HCT116 (cell line): ENCODE measurements around the gene RIPK4. TPM values are rescaled to one million over a fixed set of nuclear protein-coding genes. Genes with fewer than 3 reads are reported as not detected.

ENCODE experiments used
- ATAC-seq: fragments of 200-7000 bp; cut with Tn5 transposase; 2 replicates; pipeline ENCODE4 v1.9.1; 2020; ENCODE audit warnings: mild to moderate bottlenecking, moderate library complexity
- BruUV-seq: library from RNA; stranded (reverse); fragments of 400-500 nt; replicated peaks from 2 replicates; lab custom pipeline; 2021; lab: Mats Ljungman, UMichigan
- CTCF ChIA-PET: fragments of 300-600 bp; sonication (Branson Sonifier 250); formaldehyde crosslinking; loops from one replicate; lab custom pipeline; 2021; ENCODE audit warnings: antibody characterized with exemption; lab: Charles Lee
- POLR2A ChIA-PET: fragments of 300-600, 350-600 bp; sonication (Branson Sonifier 250); formaldehyde crosslinking; loops from one replicate; lab custom pipeline; 2021; ENCODE audit warnings: antibody characterized with exemption; lab: Charles Lee
- RAD21 ChIA-PET, 2 experiments: fragments of 300-600 bp; sonication (Branson Sonifier 250); formaldehyde crosslinking; loops; one replicate each; lab custom pipeline; 2023; ENCODE audit warnings: low total read pairs in 2 of 2; ENCODE audit not compliant: uncharacterized antibody in 2 of 2, unreplicated experiment in 2 of 2, low non-redundant PET in 1 of 2; lab: Charles Lee
- DNase-seq: peaks from one replicate; pipeline ENCODE4 v3.0.0-alpha.2; 2010; ENCODE audit warnings: low read depth, low spot score
- H2AFZ ChIP-seq: fragments of 200-600 bp; shearing (Covaris generic), sonication (generic); 2 replicates; pipeline ENCODE4 v1.6.1; 2017; ENCODE audit warnings: low read depth, mixed run types, mixed read lengths, antibody characterized with exemption, low read length; ENCODE audit not compliant: poor library complexity, severe bottlenecking
- H3K27ac ChIP-seq: 2 replicates; pipeline ENCODE4 v1.5.1; 2012; ENCODE audit warnings: low read depth, low read length
- H3K27me3 ChIP-seq: fragments of 200-600 bp; sonication (generic); 2 replicates; pipeline ENCODE4 v1.6.1; 2016; ENCODE audit warnings: mixed run types, low read length, mixed read lengths; ENCODE audit not compliant: insufficient read depth
- H3K36me3 ChIP-seq, 2 experiments: fragments of 200-500 bp in 1 of 2; fragments of 200-600 bp in 1 of 2; sonication (Bioruptor generic) in 1 of 2; sonication (generic) in 1 of 2; 2 replicates each; pipeline versions ENCODE4 v1.5.1 to v1.6.1; 2014 to 2016; ENCODE audit warnings: low read length in 2 of 2, inconsistent platforms in 1 of 2, mixed read lengths in 1 of 2, mixed run types in 1 of 2; ENCODE audit not compliant: insufficient read depth in 2 of 2, control insufficient read depth in 1 of 2
- H3K4me1 ChIP-seq, 2 experiments: fragments of 200-600 bp in 1 of 2; sonication (generic) in 1 of 2; 2 replicates each; pipeline versions ENCODE4 v1.5.1 to v1.6.1; 2012 to 2017; ENCODE audit warnings: low read length in 2 of 2, inconsistent platforms in 1 of 2, mild to moderate bottlenecking in 1 of 2, mixed read lengths in 1 of 2, mixed run types in 1 of 2, moderate library complexity in 1 of 2; ENCODE audit not compliant: insufficient read depth in 2 of 2, control insufficient read depth in 1 of 2
- H3K4me2 ChIP-seq: fragments of 200-600 bp; sonication (generic); 2 replicates; pipeline ENCODE4 v1.6.1; 2017; ENCODE audit warnings: mixed run types, low read length, mixed read lengths
- H3K4me3 ChIP-seq, 2 experiments: fragments of 200-600 bp in 1 of 2; sonication (generic) in 1 of 2; replicated peaks in 1 of 2; 2 replicates each; pipeline ENCODE4 v1.5.1; 2011 to 2016; ENCODE audit warnings: low read length in 2 of 2, control low read depth in 1 of 2, low read depth in 1 of 2, mild to moderate bottlenecking in 1 of 2, mixed read lengths in 1 of 2, mixed run types in 1 of 2
- H3K79me2 ChIP-seq: fragments of 200-600 bp; sonication (generic); 2 replicates; pipeline ENCODE4 v1.6.1; 2017; ENCODE audit warnings: mild to moderate bottlenecking, mixed run types, low read length, moderate library complexity, mixed read lengths; ENCODE audit not compliant: insufficient read depth
- H3K9ac ChIP-seq: fragments of 200-600 bp; sonication (generic); 2 replicates; pipeline ENCODE4 v1.6.1; 2016; ENCODE audit warnings: low read length, mixed read lengths
- H3K9me2 ChIP-seq: fragments of 200-600 bp; sonication (generic), shearing (Covaris generic); 2 replicates; pipeline ENCODE4 v1.6.1; 2017; ENCODE audit warnings: mixed run types, mild to moderate bottlenecking, moderate library complexity; ENCODE audit not compliant: insufficient read depth
- H3K9me3 ChIP-seq, 2 experiments: fragments of 200-500 bp in 1 of 2; fragments of 200-600 bp in 1 of 2; sonication (Bioruptor generic) in 1 of 2; sonication (generic) in 1 of 2; 2 replicates each; pipeline ENCODE4 v1.6.1; 2014 to 2017; ENCODE audit warnings: low read length in 2 of 2, mixed read lengths in 2 of 2, inconsistent platforms in 1 of 2, low read depth in 1 of 2, mild to moderate bottlenecking in 1 of 2, mixed run types in 1 of 2, moderate library complexity in 1 of 2; ENCODE audit not compliant: control insufficient read depth in 1 of 2, insufficient read depth in 1 of 2
- H4K20me1 ChIP-seq: fragments of 200-600 bp; sonication (generic), shearing (Covaris generic); 2 replicates; pipeline ENCODE4 v1.6.1; 2017; ENCODE audit warnings: mixed run types, mild to moderate bottlenecking, moderate library complexity; ENCODE audit not compliant: insufficient read depth
- ZNF274 ChIP-seq: fragments of 200-500 bp; sonication (Bioruptor generic); IDR thresholded peaks from 2 replicates; pipeline ENCODE4 v1.6.1; 2014; ENCODE audit warnings: mild to moderate bottlenecking, low read depth, low read length, inconsistent platforms
- intact Hi-C: fragments of 100-400 bp; cut with micrococcal nuclease; formaldehyde crosslinking; loops from 2 replicates; pipeline ENCODE4 v1.10.0; 2022
- microRNA-seq: library from miRNA; unstranded; fragments of <30 nt; microRNA quantifications from one replicate; pipeline ENCODE4, GENCODE V29; 2016; ENCODE audit warnings: borderline number of aligned reads
- total RNA-seq: library from RNA; stranded (reverse); gene quantifications from one replicate; pipeline ENCODE4 v1.2.1, GENCODE V29; 2021; ENCODE audit not compliant: unreplicated experiment

RIPK4 gene
- total RNA-seq, 1 experiment from 2014 or later: 9.9 TPM

- intact Hi-C loops: no loop called here
- peaks cover 0 to 7% of the 10 kb centered on the region in 2 experiments; a peak in 1 of 4 replicates for H3K4me1 ChIP-seq
- ATAC-seq (no peak), DNase-seq (no peak)
- H3K9me3 ChIP-seq: no peaks in the 10 kb centered on the region
- no peak overlapping the region for H2AFZ ChIP-seq
- H3K4me3 ChIP-seq: no peak overlapping the region
- H3K79me2 ChIP-seq: no peaks in the 10 kb centered on the region
- no peaks in the 10 kb centered on the region for H3K9me2 ChIP-seq
- ChIA-PET CTCF (no interaction called here), POLR2A (no interaction called here), RAD21 (no interaction called here)
- H3K4me2 ChIP-seq: no peak overlapping the region
- no TSS peak for BruUV-seq
- no peak overlapping the region for H3K27ac ChIP-seq
- no peaks in the 10 kb centered on the region for H3K36me3 ChIP-seq
- no peak overlapping the region for H3K9ac ChIP-seq
- peaks cover 25% of the 10 kb centered on the region for H3K27me3 ChIP-seq
- TF ChIP-seq ZNF274: no peak
- TF ChIP-seq, all 23 proteins: peak for 0
- H4K20me1 ChIP-seq: no peaks in the 10 kb centered on the region
Observed at GRCh38 chr21:41691205-41692184, 75.4 kb downstream of the RIPK4 start.

Small RNA genes within 50 kb of the gene (microRNA-seq; reads per million reads assigned to microRNA genes)
- gene MIR6814: not detected

Other genes starting within 250 kb of the RIPK4 start
- 9.8 TPM for gene PRDM15, start 112.3 kb upstream of the RIPK4 start, total RNA-seq
- 22.0 TPM for gene C2CD2, start 187.0 kb upstream of the RIPK4 start, total RNA-seq
- gene ZBTB21, start 243.3 kb upstream of the RIPK4 start, total RNA-seq: 28.7 TPM